ENCODE data around the gene USP49. TPM values are rescaled to one million over a fixed set of nuclear protein-coding genes. Genes with fewer than 3 reads are reported as not detected.

USP49 gene
- total RNA-seq, 4 donors from 2014 or later, result 2.3 to 7.9 (median 4.0) TPM

DNA sequence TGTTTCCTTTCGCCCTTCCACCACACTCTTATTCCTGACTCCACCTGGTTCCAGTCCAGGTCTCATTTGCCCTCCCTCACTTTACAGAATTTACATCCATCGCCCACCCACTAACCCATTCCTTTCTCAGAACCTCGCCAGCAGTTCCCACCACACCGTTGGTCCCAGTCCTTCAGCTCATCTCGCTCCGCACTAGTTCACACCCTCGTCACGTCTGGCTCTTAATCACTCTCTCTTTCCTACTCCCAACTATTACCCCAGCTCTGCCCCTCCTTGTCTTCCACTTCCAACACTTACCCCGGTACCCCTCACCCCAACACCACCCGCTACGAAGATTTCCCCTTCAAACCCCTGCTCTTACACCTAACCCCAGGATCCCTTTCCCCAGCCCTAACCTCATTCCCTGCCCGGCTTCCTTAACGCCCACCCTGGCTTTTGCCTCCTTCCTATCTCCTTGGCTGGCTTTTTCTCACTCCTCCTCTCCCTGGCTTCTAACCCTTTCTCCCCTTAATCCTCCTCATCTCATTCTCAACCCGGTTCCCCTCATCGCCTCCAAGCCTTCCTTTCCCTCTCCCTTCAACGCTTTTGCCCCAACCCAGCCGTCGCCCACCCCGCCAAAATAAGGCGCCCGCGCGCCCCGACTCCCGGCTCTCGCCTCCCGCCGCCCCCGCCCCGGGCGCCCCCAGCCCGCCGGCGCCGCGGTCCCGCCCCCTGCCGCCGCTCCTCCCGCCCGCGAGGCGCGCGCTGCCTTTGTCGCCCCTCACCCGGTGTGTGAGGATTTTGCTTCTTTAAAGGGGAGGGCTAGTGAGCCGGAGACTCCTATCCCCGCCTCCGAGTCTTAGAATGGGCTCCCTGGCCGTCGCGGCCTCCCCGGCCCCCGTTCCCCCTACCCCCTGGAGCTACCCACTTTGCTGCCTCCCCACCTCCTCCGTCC lies 542 bp downstream of the USP49 start:
- peak; percentile 9 for DNase-seq

GRCh38 chr6:41892921-41893564 lies 2.1 kb downstream of the USP49 start:
- no peak for TF ChIP-seq POLR2AphosphoS5 (IDR thresholded peaks at IDR 0.05)
- TF ChIP-seq EP300 (IDR thresholded peaks at IDR 0.05; ENCODE audit: low read depth), result no peak
- TF ChIP-seq, protein P1, sequence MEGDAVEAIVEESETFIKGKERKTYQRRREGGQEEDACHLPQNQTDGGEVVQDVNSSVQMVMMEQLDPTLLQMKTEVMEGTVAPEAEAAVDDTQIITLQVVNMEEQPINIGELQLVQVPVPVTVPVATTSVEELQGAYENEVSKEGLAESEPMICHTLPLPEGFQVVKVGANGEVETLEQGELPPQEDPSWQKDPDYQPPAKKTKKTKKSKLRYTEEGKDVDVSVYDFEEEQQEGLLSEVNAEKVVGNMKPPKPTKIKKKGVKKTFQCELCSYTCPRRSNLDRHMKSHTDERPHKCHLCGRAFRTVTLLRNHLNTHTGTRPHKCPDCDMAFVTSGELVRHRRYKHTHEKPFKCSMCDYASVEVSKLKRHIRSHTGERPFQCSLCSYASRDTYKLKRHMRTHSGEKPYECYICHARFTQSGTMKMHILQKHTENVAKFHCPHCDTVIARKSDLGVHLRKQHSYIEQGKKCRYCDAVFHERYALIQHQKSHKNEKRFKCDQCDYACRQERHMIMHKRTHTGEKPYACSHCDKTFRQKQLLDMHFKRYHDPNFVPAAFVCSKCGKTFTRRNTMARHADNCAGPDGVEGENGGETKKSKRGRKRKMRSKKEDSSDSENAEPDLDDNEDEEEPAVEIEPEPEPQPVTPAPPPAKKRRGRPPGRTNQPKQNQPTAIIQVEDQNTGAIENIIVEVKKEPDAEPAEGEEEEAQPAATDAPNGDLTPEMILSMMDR (IDR thresholded peaks at IDR 0.05), result no peak
- no peak for TF ChIP-seq POLR2A (IDR thresholded peaks at IDR 0.05)
- DNase-seq, result no peak

More for the DNA sequence above, 542 bp downstream of the USP49 start:
- 4 to 7% methylated on average over 9 to 33 of the region's 56 CpGs for WGBS, 2 donors (ENCODE audit: low coverage in 1 of 2)
- no peaks in the 10 kb centered on the region for H3K9me3 ChIP-seq
- peak overlapping the region; percentile 73 to 100 (median 94) for H3K4me3 ChIP-seq
- TF ChIP-seq, protein P1 (IDR thresholded peaks at IDR 0.05), result no peak
- no peak for TF ChIP-seq POLR2AphosphoS5 (IDR thresholded peaks at IDR 0.05)
- TF ChIP-seq EP300 (IDR thresholded peaks at IDR 0.05; ENCODE audit: low read depth), result no peak
- TF ChIP-seq POLR2A (IDR thresholded peaks at IDR 0.05), result no peak
- no peaks in the 10 kb centered on the region for H3K27me3 ChIP-seq
- peaks cover 0 to 4% (median 0%) of the 10 kb centered on the region in 4 donors for H3K36me3 ChIP-seq
- H3K4me1 ChIP-seq, result peaks cover 10 to 23% (median 14%) of the 10 kb centered on the region in 4 donors
- peak overlapping the region; percentile 85 to 95 (median 93) for H3K27ac ChIP-seq
- intact Hi-C loops (cut with DNase I; ENCODE audit: low total_unique reads), result no loop called here
- in situ Hi-C loops (cut with MboI; ENCODE audit: low pct_ligation_motif_present in 1 of 4, low pct_unique_long_range_greater_than_20kb in 1 of 4, low sequenced_read_pairs in 3 of 4), result no loop called here

DNA sequence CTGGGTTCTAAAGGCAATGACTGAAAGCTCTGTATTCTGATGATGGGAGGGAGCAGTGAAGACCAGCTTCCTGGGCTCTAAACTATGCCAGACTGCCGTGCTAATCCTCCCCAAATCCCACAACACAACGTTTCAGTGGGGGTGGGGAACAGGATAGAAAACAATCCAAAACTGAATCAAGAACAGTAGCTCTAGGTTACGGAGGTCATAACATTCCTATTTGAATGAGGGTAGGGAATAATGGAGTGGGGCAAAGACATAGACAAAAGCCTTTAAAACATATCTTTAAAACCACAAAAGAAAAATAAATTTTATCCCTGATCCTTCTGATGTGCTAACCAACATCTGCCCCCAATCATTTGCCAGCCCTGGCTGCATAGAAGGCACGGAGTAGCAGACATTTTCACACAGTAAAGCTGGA lies 7.8 kb downstream of the USP49 start:
- intact Hi-C loops (cut with DNase I; ENCODE audit: low total_unique reads), result no loop called here
- 50 to 74% methylated on average over 2 to 4 of the region's 4 CpGs for WGBS, 2 donors (ENCODE audit: low coverage in 1 of 2)
- in situ Hi-C loops (cut with MboI; ENCODE audit: low pct_ligation_motif_present in 1 of 4, low pct_unique_long_range_greater_than_20kb in 1 of 4, low sequenced_read_pairs in 3 of 4), result no loop called here
- Histone ChIP-seq H3K27me3 (no peaks in the 10 kb centered on the region), H3K36me3 (no peaks in the 10 kb centered on the region), H3K9me3 (no peaks in the 10 kb centered on the region), H3K4me3 (no peak overlapping the region), H3K4me1 (no peaks in the 10 kb centered on the region), H3K27ac (no peak overlapping the region)
- DNase-seq, result no peak
- TF ChIP-seq EP300 (IDR thresholded peaks at IDR 0.05; ENCODE audit: low read depth), result no peak
- TF ChIP-seq POLR2AphosphoS5 (IDR thresholded peaks at IDR 0.05), result no peak
- TF ChIP-seq, protein P1 (IDR thresholded peaks at IDR 0.05), result no peak
- no peak for TF ChIP-seq POLR2A (IDR thresholded peaks at IDR 0.05)

More at GRCh38 chr6:41892921-41893564, 2.1 kb downstream of the USP49 start:
- intact Hi-C loops (cut with DNase I; ENCODE audit: low total_unique reads) (no loop called here), in situ Hi-C loops (cut with MboI; ENCODE audit: low pct_ligation_motif_present in 1 of 4, low pct_unique_long_range_greater_than_20kb in 1 of 4, low sequenced_read_pairs in 3 of 4) (no loop called here)
- Histone ChIP-seq H3K4me3 (no peak overlapping the region), H3K9me3 (no peaks in the 10 kb centered on the region), H3K36me3 (no peaks in the 10 kb centered on the region), H3K4me1 (peaks cover 10 to 23% (median 14%) of the 10 kb centered on the region in 4 donors), H3K27ac (no peak overlapping the region), H3K27me3 (no peaks in the 10 kb centered on the region)
- 79 to 87% methylated on average over 4 of the region's 4 CpGs for WGBS, 2 donors (ENCODE audit: low coverage in 1 of 2)

DNA sequence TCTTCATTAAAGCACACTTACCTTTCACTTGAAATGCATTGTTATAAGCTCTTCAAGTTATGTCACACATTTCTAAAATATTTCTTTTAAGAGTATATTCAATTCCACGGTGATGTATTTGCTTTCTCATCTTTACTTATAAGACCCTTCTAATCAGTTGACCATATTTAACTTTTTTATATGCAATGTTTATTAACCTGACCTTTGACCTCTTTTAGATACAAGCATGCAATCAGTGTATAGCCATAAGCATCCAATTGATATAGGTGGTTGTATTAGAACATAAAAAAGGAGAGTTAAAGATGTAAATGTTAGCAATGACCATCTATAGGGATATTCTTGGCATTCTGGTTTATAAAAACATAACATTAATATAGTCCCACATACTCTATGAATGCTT lies 9.2 kb downstream of the USP49 start:
- H3K9me3 ChIP-seq, result no peaks in the 10 kb centered on the region
- H3K27ac ChIP-seq, result no peak overlapping the region
- no peaks in the 10 kb centered on the region for H3K4me1 ChIP-seq
- no peak for DNase-seq
- H3K27me3 ChIP-seq, result no peaks in the 10 kb centered on the region
- intact Hi-C loops (cut with DNase I; ENCODE audit: low total_unique reads), result no loop called here
- 91 to 95% methylated on average over 1 of the region's 1 CpG for WGBS, 2 donors (ENCODE audit: low coverage in 1 of 2)
- in situ Hi-C loops (cut with MboI; ENCODE audit: low pct_ligation_motif_present in 1 of 4, low pct_unique_long_range_greater_than_20kb in 1 of 4, low sequenced_read_pairs in 3 of 4), result no loop called here
- TF ChIP-seq EP300 (IDR thresholded peaks at IDR 0.05; ENCODE audit: low read depth) (no peak), POLR2AphosphoS5 (IDR thresholded peaks at IDR 0.05) (no peak), POLR2A (IDR thresholded peaks at IDR 0.05) (no peak)
- TF ChIP-seq, protein P1 (IDR thresholded peaks at IDR 0.05), result no peak
- no peak overlapping the region for H3K4me3 ChIP-seq
- H3K36me3 ChIP-seq, result no peaks in the 10 kb centered on the region

Measured in transverse colon (tissue), 4 donors.